Type B pancreatic cell (in vitro differentiated cells): Measurements from ENCODE around the gene PRR15L. TPM values are rescaled to one million over a fixed set of nuclear protein-coding genes. Genes with fewer than 3 reads are reported as not detected.

Experiments used
- DNase-seq: peaks from one replicate; pipeline ENCODE4 v3.0.0; 2021; ENCODE audit warnings: mixed read lengths; ENCODE audit not compliant: unreplicated experiment; ENCODE audit errors: extremely low spot score
- H3K27ac Mint-ChIP-seq: 2 replicates; pipeline ENCODE4 v1.8.0; 2021; ENCODE audit warnings: mild to moderate bottlenecking, mixed read lengths
- H3K27me3 Mint-ChIP-seq: 2 replicates; pipeline ENCODE4 v1.8.0; 2021; ENCODE audit warnings: mixed read lengths
- H3K36me3 Mint-ChIP-seq: 2 replicates; pipeline ENCODE4 v1.8.0; 2021; ENCODE audit warnings: mixed read lengths
- H3K4me1 Mint-ChIP-seq: one replicate; pipeline ENCODE4 v1.8.0; 2021; ENCODE audit warnings: mixed read lengths; ENCODE audit not compliant: unreplicated experiment
- H3K4me3 Mint-ChIP-seq: 2 replicates; pipeline ENCODE4 v1.8.0; 2021; ENCODE audit warnings: mild to moderate bottlenecking, mixed read lengths
- H3K9me3 Mint-ChIP-seq: 2 replicates; pipeline ENCODE4 v1.8.0; 2021; ENCODE audit warnings: mixed read lengths
- total RNA-seq: library from RNA; stranded (reverse); gene quantifications from 2 replicates; pipeline ENCODE4 v1.2.1, GENCODE V29; 2021; ENCODE audit warnings: low replicate concordance
- TF ChIP-seq, protein P1 (sequence below): fragments of 200-600 bp; sonication (generic); conservative IDR thresholded peaks from 2 replicates; pipeline ENCODE4 v1.5.0; 2021; ENCODE audit warnings: antibody characterized with exemption, mild to moderate bottlenecking

The PRR15L gene
- total RNA-seq, 1 donor from 2014 or later: 20.0 TPM

DNA sequence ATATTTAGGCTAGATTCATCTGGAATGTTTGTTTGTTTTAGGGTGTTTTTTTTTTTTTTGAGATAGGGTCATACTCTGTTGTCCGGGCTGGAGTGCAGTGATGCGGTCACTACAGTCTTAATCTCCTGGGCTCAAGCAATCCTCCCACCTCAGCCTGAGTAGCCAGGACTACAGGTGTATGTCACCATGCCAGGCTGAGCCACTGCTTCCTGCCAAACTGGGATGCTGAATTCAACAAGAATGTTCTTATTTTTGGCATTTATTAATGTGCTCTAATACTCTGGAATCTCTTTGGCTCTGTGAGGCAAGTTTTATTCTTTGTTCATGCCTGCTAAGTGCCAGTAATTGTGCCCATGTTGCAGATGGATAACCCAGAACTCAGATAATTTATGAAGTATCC lies 40.1 kb downstream of the PRR15L start:
- DNase-seq: no peak
- TF ChIP-seq, protein P1, sequence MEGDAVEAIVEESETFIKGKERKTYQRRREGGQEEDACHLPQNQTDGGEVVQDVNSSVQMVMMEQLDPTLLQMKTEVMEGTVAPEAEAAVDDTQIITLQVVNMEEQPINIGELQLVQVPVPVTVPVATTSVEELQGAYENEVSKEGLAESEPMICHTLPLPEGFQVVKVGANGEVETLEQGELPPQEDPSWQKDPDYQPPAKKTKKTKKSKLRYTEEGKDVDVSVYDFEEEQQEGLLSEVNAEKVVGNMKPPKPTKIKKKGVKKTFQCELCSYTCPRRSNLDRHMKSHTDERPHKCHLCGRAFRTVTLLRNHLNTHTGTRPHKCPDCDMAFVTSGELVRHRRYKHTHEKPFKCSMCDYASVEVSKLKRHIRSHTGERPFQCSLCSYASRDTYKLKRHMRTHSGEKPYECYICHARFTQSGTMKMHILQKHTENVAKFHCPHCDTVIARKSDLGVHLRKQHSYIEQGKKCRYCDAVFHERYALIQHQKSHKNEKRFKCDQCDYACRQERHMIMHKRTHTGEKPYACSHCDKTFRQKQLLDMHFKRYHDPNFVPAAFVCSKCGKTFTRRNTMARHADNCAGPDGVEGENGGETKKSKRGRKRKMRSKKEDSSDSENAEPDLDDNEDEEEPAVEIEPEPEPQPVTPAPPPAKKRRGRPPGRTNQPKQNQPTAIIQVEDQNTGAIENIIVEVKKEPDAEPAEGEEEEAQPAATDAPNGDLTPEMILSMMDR: no peak
- Mint-ChIP-seq H3K4me3 (no peak overlapping the region), H3K27me3 (no peaks in the 10 kb centered on the region), H3K27ac (no peak overlapping the region), H3K9me3 (no peaks in the 10 kb centered on the region), H3K36me3 (peaks cover 15% of the 10 kb centered on the region), H3K4me1 (no peaks in the 10 kb centered on the region)

DNA sequence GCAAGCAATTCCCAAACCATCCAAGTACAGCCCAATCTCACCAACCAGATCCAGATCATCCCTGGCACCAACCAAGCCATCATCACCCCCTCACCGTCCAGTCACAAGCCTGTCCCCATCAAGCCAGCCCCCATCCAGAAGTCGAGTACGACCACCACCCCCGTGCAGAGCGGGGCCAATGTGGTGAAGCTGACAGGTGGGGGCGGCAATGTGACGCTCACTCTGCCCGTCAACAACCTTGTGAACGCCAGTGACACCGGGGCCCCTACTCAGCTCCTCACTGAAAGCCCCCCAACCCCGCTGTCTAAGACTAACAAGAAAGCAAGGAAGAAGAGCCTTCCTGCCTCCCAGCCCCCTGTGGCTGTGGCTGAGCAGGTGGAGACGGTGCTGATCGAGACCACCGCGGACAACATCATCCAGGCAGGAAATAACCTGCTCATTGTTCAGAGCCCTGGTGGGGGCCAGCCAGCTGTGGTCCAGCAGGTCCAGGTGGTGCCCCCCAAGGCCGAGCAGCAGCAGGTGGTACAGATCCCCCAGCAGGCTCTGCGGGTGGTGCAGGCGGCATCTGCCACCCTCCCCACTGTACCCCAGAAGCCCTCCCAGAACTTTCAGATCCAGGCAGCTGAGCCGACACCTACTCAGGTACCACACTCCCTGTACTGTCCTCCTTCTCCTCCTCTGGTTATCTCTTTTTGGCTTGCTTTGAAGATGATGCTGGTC lies 41.0 kb downstream of the PRR15L start:
- no peaks in the 10 kb centered on the region for H3K9me3 Mint-ChIP-seq
- no peaks in the 10 kb centered on the region for H3K27me3 Mint-ChIP-seq
- peaks cover 10% of the 10 kb centered on the region for H3K36me3 Mint-ChIP-seq
- DNase-seq: no peak
- H3K4me3 Mint-ChIP-seq: no peak overlapping the region
- H3K27ac Mint-ChIP-seq: no peak overlapping the region
- no peaks in the 10 kb centered on the region for H3K4me1 Mint-ChIP-seq
- TF ChIP-seq, protein P1: no peak

DNA sequence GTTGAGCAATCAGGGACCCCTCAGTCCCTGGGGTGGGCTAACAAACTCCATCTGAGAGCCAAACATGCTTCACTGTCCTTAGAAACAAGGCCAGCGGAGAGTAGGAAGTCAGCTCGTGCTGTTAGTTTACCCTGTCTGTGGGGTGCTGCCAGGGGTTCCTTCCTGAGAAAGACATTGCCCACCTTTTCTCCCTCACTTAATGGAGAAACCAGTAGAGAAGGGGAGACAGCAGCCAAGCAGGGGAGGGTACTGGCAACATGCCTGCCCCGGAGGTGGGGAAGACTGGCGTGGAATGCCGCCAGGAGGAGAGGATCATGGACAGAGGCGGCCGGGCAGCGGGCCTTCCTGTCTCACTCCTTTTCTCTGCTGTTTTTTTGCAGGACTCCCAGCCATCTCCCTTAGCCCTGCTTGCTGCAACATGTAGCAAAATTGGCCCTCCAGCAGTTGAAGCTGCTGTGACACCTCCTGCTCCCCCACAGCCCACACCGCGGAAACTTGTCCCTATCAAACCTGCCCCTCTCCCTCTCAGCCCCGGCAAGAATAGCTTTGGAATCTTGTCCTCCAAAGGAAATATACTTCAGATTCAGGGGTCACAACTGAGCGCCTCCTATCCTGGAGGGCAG lies 41.8 kb downstream of the PRR15L start:
- DNase-seq: no peak
- Mint-ChIP-seq H3K4me1 (no peaks in the 10 kb centered on the region), H3K27ac (no peak overlapping the region), H3K27me3 (no peaks in the 10 kb centered on the region), H3K4me3 (no peak overlapping the region), H3K36me3 (peaks cover 9% of the 10 kb centered on the region), H3K9me3 (no peaks in the 10 kb centered on the region)
- TF ChIP-seq, protein P1: no peak

DNA sequence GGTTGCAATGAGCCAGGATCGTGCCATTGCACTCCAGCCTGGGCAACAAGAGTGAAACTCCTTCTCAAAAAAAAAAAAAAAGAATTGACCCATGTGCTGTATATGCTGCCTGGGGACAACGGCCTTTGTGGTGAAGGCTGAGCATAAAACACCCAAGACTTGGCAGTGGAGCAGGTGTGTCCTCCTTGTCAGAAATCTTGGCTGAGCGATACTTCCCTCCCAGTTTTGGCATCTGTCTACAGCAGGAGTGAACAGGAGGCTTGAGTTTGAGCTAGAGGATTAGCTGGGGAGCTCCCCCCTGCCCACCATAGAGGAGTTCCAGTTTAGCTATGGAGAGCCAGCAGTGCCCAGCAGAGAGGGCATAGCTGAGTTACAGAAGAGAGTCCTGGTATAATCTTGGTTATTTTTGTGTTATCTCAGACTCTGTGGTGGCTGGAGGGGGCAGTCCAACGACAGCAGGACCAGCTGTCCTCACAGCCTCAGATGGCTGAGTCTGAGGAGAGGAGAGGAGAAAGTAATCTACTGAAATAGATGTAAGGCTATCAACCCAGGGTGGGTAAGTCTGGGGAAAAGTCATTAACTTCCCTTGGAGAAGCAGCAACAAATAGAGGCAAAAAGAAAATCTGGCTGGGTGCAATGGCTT lies 43.3 kb downstream of the PRR15L start:
- Mint-ChIP-seq H3K36me3 (peaks cover 5% of the 10 kb centered on the region), H3K27me3 (no peaks in the 10 kb centered on the region), H3K9me3 (no peaks in the 10 kb centered on the region), H3K4me1 (no peaks in the 10 kb centered on the region), H3K27ac (no peak overlapping the region), H3K4me3 (no peak overlapping the region)
- TF ChIP-seq, protein P1: no peak
- no peak for DNase-seq

DNA sequence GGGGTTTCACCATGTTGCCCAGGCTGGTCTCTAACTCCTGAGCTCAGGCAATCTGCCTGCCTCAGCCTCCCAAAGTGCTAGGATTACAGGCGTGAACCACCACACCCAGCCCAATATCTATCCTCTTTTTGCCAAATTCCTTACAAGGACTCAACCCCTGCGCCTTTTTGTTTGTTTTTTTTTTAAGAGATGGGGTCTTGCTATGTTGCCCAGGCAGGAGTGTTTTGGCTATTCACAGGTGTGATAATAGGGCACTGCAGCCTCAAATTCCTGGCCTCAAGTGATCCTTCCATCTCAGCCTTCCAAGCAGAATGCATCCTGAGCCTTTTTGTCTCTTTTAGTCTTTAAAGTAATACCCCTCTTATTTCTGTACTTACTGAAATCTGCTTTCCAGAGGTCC lies 44.6 kb downstream of the PRR15L start:
- no peaks in the 10 kb centered on the region for H3K9me3 Mint-ChIP-seq
- peaks cover 5% of the 10 kb centered on the region for H3K36me3 Mint-ChIP-seq
- DNase-seq: no peak

More for the DNA sequence above, 44.6 kb downstream of the PRR15L start:
- no peaks in the 10 kb centered on the region for H3K27me3 Mint-ChIP-seq
- TF ChIP-seq, protein P1: no peak
- H3K27ac Mint-ChIP-seq: no peak overlapping the region
- no peak overlapping the region for H3K4me3 Mint-ChIP-seq
- H3K4me1 Mint-ChIP-seq: no peaks in the 10 kb centered on the region
